D721Med (cell line): Measurements from ENCODE around the gene CCDC184.
A peak's percentile ranks its signal among the peaks of the same experiment; 100 is the strongest.
"Not testable (repeated sequence)": the region's sequence is repeated elsewhere in the genome, so short reads cannot be mapped to it uniquely, and the experiment has no call there.

Experiments
- DNase-seq: peaks from one replicate; pipeline ENCODE4 v3.0.0; 2011; ENCODE audit warnings: low spot score; ENCODE audit not compliant: insufficient read length
- FAIRE-seq: peaks from 2 replicates; lab custom pipeline; 2011; peaks lifted over from hg19 to GRCh38; lab: Jason Lieb, UNC
- CTCF ChIP-seq: IDR thresholded peaks from 2 replicates; pipeline ENCODE4 v1.5.1; 2012; ENCODE audit warnings: mild to moderate bottlenecking, control low read depth; ENCODE audit not compliant: insufficient read depth; ENCODE audit errors: missing control alignments

Gene CCDC184

GRCh38 chr12:48183091-48183875 lies at the start of gene CCDC184:
TSS of gene CCDC184 (plus strand) at chr12:48183644. CDS start at chr12:48184123, 479 bp downstream.
- no peak for TF ChIP-seq CTCF
- no peak for FAIRE-seq
- DNase-seq: peak; percentile 41

- FAIRE-seq: no peak
- TF ChIP-seq CTCF: no peak
- DNase-seq: no peak
Observed at GRCh38 chr12:48135027-48135426, 48.4 kb upstream of the CCDC184 start.

GRCh38 chr12:48142818-48143674 lies 40.4 kb upstream of the CCDC184 start:
- no peak for DNase-seq
- no peak for FAIRE-seq
- no peak for TF ChIP-seq CTCF

DNA sequence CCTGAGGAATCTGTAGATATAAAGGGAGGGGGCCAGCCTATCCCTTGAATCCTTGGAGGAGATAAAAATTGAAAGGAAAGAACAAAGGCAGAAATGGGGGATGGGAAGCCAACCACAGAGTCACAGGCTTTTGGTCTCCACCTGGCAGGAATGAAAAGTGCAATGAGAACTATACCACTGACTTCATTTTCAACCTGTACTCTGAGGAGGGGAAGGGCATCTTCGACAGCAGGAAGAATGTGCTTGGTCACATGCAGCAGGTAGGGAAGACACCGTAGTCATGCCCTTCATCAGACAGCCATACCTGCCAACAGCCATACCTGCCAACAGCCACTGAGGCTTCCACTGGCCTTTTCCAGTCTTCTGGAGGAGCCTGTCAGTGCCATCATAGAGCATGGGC lies 39.5 kb upstream of the CCDC184 start:
- TF ChIP-seq CTCF: no peak

GRCh38 chr12:48145981-48146380 lies 37.5 kb upstream of the CCDC184 start:
- TF ChIP-seq CTCF: no peak
- FAIRE-seq (no peak), DNase-seq (no peak)

More for the DNA sequence above, 39.5 kb upstream of the CCDC184 start:
- no peak for FAIRE-seq
- no peak for DNase-seq

GRCh38 chr12:48151103-48151771 lies 32.2 kb upstream of the CCDC184 start:
- DNase-seq (no peak), FAIRE-seq (no peak)
- TF ChIP-seq CTCF: no peak

DNA sequence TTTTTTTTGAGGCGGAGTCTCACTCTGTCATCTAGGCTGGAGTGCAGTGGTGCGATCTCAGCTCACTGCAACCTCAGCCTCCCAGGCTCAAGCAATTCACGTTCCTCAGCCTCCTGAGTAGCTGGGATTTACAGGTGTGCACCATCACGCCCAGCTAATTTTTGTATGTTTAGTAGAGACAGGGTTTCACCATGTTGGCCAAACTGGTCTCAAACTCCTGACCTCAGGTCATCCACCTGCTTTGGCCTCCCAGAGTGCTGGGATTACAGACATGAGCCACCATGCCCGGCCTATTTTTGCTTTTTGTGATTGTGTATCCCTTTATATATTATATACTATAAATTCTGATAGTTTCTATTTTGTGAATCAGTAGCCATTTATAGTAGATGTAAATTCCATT lies 27.7 kb upstream of the CCDC184 start:
- DNase-seq, FAIRE-seq: not testable (repeated sequence)
